ENCODE results near the gene FBLN1.

- TF ChIP-seq CTCF (IDR thresholded peaks at IDR 0.05) (no peak), POLR2AphosphoS5 (IDR thresholded peaks at IDR 0.05) (no peak), EP300 (IDR thresholded peaks at IDR 0.05; ENCODE audit: low read depth) (no peak), POLR2A (IDR thresholded peaks at IDR 0.05) (no peak)
Observed at GRCh38 chr22:45470871-45471270, 31.8 kb upstream of the FBLN1 start.

Data from transverse colon (tissue), 4 donors.